Hippocampal formation (tissue), 2 donors: ENCODE measurements around the gene VWA3A.
"Not testable (repeated sequence)": the region's sequence is repeated elsewhere in the genome, so short reads cannot be mapped to it uniquely, and the experiment has no call there.

Source experiments
- DNase-seq, 2 donors: peaks; one replicate each; lab custom pipeline; 2025; lab: John Stamatoyannopoulos, UW

Gene VWA3A

DNA sequence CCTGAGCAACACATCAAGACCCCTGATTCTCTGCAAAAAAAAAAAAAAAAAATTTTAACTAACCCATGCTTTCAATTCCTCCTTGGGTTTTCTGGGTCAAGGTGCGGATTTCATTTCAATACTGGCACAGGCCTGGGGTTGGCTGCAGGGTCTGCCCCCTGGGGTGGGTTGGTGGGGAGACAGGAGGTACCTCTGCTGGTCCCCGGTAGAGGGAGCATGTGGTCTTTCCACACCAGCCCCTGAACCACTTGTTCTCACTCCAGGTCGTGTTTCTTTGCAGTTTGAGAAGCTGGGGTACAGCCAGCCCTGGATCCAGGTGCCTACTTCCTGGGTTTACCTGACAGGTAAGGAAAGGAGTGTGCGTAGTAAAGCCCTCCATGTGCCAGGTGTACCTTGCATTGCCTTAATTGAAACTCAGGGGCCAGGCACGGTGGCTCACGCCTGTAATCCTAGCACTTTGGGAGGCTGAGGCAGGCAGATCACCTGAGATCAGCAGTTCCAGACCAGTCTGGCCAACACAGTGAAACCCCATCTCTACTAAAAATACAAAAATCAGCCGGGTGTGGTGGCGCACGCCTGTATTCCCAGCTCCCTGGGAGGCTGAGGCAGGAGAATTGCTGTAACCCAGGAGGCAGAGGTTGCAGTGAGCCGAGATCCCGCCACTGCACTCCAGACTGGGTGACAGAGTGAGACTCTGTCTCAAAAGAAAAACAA lies 91.7 kb downstream of the VWA3A start:
- DNase-seq, result no peak

DNA sequence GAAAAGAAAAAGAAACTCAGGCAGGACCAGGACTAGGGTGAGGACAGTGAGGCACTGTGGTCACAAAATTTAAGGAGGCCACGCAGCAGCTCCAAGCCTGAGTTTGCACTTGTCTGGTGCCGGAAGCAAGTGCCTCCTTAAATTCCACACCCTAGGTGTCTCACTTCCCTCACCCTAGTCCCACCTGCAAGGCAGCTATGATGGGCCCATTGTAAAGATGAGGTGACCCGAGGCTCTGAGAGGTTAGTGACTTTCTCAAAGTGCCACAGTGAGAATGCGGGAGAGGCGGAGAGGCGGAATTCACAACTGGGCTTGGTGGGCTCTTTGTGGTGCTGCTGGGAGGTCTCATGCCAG lies 92.3 kb downstream of the VWA3A start:
- no peak for DNase-seq

DNA sequence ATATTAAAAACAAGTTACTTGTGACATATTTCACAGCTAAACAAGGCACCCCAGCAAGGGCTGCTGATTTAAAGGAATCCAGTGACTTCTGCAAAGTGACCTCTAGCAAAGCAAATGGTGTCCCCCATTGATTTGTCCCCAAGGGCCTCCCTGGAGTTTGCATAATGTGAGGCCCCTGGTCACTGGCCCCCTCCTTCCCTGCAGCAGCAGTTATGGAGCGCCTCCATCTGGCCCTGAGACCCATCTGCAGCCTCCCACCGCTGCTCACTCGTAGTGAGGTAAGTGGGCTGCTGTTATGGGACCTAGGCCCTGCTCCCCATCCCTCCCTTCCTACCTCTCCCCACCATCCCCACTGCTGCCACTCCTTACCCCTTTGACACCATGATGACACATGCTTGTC lies 94.2 kb downstream of the VWA3A start:
- no peak for DNase-seq

DNA sequence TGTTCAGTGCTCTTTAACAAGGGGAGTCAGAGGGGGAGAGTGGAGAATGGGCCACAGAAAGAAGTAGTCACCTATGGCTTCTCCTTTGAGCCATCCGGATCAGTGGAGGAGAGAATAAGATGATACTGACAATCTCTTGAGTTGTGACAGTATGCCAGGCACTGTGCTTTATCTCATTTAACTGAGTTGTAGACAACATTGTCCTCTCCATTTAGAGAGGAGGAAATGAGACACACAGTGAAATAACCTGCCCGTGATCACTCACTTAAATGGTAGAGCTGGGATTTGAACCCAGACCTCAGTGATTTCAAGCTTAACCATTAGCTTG lies 95.9 kb downstream of the VWA3A start:
- DNase-seq, result no peak

DNA sequence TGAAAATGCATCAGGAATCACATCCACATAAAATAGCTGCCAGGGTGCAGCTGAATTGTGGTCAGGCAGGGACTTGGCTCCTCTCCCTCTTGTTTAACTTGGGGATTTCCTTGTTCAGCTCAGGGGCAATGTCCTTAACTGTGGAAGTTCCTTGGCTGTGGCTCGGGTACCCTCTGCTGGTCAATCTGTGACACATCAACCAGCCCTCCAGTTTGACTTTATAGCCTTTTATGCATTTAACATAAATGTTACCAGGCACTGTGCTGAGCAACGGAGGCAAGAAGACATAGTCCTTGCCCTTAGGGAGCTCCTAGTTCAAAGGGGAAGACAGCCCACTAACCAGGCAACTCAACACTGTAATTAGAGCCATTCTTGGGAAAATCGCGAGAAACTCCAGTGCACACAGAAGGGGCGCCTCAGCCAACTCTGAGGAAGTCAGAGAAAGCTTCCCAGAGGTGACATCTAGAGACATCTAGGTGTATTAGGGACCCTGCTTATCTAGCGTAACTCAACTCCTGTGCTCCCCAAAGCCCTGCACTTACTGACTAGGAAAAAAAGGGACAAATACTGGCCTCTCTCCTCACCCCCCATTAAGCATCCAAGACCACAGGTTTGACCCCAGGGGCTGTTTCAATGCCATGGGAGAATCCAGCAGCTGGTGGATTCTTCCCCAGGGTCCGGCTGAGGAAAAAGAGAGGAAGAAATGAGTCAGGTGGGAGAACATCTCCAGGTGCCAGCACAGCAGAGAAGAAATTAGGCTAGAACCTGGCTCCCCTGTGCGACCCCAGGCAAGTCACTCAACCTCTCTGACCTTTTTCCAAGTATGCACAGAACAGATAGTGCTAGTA lies 96.5 kb downstream of the VWA3A start:
- DNase-seq, result peak; percentile 23 to 68

DNA sequence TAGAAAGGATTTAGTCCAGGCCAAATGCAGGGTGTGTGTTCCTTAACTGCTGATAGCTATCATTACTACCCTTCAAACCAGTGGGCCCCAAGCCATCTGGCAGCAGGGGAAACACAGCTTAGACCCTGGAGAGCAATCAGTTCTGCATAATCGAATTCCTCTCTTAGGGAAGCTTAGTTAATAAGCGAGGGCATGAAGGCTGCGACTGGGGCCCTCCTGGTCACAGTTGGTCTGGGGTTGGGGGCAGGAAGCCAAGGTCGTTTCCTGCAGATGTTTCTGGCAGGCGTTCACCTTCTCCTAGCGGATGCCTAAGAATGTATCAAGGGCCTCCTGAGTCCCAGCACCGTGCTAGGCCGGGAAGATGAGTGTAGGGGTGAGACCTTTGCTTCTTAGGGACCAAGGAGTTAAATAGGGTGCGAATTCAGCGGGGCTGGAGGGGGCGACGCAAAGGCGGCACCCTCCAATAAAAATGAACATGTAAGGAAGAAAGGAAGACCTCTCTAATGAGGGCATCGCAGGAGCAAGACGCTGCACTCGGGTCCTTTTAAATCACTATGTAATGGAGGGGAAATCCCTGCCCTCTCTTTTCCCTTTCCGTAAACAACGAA lies 97.2 kb downstream of the VWA3A start:
- DNase-seq, result no peak

DNA sequence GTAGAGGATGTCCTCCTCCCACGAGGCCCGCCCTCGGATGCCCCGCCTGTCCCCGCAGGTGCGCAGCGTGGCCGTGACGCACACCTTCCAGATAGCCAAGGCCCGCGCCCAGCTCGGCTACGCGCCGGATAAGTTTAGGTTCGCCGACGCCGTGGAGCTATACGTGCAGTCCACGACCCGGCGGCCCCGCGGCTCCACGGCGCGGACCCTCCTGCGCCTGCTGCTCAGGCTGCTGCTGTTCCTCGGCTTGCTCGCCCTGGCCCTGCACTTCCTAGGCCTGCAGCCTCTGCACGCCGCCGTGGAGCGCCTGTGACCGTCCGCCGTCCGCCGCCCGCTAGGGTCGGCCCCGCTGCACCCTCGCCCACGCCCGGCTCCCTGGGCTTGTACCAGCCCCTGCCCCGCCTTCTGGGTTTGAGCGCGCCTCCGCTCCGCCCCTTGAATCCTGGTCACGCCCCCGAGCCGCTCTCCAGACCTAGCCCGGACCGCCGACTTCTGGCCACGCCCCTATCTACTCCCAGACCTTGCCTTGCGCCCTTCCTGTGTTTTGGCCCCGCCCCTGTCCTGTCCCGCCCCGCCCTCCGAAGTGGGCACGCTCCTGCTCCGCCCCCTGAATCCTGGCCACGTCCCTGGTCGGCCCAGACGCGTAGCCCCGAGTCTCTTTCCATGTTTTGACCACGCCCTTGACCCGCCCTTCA lies 97.9 kb downstream of the VWA3A start:
- DNase-seq, result peak in 1 of 2 donors; percentile 100

DNA sequence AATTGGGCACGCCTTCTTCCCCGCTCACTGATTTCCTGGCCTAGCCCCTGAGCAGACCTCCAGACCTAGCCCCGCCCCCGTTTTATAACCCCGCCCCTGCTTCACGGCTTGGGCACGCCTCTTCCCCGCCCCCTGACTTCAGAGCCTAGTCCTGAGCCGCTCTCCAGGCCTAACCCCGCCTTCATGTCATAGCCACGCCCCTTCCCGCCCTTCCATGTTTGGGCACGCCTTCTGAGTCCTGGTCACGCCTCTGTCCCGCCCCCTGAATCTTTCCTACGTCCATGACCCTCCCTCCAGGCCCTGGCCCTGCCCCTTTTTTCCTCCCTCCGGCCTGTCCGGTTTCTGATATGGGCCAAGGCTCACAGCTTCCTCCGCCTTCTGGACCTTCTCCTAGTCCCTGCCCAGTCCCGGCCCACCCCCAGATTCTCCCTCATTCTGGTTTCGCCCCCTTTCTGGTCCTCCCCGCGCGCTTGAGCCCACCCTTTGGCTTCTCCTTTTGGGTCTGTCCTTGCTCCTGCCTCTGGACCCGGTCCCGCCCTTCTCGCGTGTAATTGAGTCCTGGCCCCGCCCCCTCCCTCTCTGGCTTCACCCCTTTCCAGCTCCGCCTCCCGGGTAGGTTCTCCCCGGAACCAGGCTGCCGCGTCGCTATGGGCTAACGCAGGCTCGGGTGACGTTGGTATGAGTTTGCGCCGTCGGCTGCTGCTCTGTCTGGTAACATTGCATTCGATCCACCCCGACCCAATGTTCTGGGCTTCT lies 98.6 kb downstream of the VWA3A start:
- peak; percentile 100 for DNase-seq

DNA sequence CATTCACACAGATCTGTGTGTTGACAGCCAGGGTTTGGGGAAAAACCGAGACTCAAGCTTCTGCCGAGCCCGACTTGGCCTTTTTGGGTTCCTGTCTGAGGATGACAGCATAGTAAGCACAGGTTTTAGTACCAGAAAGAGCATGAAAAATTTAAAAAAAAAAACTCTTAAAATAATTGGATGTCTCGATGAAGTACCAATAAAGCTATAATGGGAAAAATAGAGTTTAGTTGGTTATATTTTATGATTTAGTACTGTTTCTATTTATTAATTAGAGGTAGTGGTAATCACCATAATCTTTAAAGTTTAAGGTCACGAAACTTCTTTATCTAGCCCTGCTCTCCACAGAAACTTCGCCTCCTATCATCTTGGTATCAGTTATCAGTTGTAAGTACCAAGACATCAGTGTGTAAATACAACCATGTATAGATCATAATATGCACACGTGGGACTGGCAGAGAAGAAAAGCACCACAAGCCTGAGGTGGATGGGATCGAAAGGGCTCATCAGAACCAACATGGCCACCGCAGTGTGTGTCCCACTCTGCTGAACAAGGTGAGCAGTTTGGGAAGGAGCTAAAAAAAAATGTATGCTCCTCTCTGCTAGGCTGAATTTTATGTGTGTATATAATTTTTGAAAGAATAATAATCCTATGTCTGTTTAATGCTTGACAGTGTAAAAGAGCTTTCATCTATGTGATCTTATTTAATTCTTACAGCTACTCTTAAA lies 99.4 kb downstream of the VWA3A start:
- peak; percentile 14 to 63 for DNase-seq

DNA sequence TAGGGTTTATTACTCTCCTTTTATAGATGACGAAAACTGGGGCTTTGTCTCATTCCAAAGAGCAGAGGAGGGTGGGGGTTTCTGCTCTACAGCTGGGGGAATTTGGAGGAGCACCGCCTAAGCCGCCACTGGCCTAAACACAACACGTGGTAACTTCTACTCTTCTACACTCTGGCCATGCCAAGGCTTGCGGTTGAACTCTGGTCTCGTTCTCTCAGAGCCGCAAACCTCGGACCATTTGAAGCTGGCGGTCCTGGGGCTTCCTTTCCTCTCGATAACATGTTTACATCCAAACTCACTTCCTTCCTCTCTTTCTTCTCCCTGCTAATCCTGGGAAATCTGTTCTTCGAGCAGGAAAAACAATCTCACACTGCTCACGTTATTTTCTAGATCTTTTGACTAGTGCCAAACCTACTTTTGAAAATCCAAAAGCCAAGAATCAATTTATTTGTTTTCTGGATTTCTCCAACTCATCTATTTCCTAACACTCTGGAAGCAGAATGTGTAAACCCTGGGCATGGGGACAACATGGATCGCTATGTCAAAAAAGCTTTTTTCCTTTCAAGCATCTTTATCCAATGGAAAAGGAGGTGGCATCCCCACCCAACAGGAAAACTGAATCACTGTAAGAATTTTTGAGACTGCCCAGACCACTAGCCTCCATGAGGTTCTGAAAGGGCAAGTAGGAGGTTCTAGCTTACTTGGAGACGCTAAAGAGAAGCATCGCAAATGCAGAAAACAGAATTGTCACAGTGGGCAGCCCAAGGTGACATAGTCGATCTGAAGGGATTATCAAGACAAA lies 100.1 kb downstream of the VWA3A start:
- peak; percentile 30 to 42 for DNase-seq

DNA sequence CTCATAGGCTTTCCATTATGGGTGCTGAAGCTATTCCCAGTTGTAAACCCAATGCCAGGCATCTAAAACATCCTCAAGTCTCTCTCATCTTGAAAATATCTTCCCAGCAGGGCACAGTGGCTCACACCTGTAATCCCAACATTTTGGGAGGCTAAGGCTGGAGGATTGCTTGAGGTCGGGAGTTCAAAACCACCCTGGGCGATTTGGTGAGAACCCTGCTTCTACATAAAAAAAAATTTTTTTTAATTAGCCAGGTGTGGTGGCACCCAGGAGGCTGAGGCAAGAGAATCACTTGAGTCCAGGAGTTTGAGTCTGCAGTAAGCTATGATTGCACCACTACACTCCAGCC lies 100.7 kb downstream of the VWA3A start:
- DNase-seq, result no peak

DNA sequence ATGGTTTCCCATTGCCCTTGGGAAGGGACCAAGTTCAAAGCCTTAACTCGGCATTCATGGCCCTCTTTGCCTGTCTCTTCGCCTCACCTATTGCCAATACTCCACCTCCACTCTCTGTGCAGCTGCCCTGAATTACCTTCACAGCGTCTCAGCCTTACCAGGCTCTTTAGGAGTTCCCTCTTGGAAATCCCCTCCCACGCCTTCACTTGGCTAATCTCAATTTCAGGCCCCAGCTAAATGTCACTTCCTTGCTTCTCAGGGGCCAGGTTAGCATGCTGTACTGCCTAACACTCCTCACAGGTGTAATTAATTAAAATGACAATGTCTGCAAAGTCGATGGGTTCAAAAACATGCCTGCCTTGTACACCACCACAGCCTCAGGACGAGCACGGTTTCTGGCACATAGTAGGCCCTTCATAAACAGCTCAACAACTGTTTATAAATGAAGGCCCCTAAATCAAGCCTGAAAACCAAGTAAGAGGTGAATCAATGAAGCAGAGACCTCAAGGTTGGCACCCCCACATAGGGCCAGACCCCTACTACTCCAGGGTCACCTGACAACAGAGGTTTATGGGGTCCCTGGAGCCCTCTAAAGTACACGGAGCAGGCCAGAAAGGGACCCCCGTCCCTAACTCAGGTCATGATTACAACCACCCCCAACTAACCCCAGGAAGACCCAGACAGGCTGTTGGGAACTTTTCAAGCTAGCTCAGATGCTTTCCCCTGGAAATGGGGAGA lies 102.5 kb downstream of the VWA3A start:
- no peak for DNase-seq

DNA sequence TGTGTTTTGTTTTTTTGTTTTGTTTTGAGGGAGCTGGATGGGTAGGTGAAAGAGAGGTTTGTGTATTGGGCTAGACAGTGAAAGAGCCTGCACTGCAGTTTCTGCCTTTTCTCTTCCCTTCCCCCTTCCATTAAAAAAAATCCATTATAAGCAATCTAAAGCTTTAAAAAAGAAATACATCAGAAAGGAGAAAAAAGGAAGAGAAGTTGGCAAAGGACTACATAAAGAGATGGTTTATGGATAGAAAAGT lies 103.0 kb downstream of the VWA3A start:
- no peak for DNase-seq

DNA sequence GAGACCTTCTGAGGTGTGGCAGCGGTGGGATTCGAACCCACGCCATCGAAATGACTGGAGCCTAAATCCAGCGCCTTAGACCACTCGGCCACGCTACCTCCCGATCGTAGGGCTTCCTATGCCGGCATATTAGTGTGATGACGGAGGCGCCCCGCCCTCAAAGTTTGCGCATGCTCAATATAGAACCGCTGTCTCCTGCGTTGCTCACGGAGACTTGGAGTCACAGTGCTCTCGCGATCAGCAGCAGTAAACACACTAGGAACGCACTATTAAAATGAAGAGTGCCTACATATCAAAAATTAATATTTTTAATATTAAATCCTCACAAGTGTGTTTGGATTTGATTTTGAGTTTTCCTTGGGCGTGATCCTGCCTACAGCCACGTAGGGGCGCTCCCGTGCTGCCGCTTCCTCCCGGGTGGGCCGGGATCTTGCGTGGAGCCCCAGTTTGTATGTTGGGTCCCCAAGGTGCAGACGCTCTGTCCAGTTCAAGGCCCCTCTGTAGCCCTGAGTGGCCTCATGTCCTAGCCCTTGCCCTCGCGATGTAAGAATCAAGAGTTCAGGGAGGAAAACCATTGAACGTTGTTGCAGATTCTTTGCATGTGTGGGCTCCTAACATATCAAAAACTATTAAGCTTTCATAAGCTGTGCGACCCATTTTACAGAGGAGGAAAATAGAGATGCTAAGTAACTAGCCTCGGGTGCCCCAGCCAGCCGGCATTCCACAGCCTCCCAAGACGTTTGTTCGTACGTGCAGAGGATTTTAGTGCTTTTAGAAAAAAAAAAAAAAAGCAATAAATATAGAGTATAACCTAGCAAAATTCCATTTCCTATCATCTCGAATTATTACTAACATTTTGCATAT lies 103.6 kb downstream of the VWA3A start:
- DNase-seq, result peak; percentile 86 to 87

DNA sequence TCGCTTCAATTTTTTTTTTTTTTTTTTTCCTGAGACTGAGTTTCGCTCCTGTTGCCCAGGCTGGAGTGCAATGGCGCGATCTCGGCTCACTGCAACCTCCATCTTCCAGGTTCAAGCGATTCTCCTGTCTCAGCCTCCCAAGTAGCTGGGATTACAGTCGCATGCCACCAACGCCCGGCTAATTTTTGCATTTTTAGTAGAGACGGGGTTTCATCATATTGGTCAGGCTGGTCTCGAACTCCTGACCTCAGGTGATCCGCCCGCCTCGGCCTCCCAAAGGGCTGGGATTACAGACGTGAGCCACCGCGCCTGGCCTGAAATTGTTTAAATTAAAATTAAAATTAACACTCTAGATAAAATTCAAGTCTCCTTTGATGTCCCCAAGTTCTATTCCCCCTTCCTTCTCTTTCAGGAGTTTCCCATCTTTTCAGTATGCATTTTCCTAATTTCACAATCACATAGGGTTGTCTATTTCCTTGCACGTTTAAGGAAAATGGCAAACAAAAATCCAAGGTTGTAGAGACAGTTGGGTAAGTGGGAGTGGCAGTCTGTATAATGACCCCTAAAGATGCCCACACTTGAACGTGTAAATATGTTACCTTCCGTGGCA lies 104.3 kb downstream of the VWA3A start:
- not testable (repeated sequence) for DNase-seq

DNA sequence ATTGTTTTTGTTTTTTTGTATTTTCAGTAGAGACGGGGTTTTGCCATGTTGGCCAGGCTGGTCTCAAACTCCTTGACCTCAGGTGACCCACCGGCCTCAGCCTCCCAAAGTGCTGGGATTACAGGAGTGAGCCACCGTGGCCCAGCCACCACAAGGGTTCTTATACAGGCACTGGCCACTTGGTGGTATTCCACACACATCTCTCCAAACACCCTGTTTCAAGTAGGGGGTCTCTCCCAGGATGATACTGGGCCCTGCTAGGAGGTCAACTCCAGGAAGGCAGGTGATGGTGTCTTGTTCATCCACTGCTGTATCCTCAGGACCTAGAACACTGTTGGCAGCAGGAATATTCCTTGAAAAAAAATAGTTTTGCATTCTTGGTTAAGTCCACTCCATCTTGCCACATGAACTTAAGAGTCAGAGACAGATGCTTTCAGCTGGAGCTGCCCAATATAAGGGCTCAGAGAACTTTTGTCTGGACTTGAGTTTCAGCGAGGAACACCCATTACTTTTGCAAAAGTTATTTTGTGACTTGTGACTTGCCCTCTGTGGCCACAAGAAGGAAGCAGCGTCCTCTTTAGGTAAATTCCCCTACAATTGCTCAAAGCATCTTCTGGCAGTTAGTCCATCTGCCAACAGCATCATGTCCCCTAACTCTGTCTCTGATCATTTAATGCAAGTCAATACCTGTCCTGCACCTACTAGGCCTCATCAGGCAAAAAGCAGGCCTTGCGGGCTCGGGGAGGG lies 106.4 kb downstream of the VWA3A start:
- no peak for DNase-seq

DNA sequence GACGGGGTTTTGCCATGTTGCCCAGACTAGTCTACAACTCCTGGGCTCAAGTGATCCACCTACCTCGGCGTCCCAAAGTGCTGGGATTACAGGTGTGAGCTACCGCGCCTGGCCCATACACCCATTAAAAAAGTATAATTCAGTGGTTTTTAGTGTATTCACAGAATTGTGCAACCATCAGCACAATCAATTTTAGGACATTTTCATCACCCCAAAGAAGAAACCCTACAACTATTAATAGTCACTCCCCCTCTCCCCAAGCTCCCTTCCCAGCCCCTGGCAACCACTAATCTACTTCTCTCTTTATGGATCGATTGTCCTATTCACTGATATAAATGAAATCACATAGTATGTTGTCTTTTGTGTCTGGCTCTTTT lies 109.9 kb downstream of the VWA3A start:
- DNase-seq, result no peak

DNA sequence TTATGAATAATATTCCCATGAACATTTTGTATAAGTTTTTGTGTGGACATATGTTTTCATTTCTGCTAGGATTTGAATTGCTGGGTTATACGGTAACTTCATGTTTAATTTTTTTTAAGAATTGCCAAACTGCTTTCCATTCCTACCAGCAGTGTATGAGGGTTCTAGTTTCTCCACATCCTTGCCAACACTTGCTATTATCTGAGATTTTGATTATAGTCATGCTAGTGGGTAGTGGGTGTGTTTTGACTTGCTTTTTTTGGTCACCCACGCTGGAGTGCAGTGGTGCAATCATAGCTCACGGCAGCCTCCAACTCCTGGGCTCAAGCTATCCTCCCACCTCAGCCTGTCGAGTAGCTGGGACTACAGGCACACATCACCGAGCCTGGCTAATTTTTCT lies 110.8 kb downstream of the VWA3A start:
- DNase-seq, result no peak
